ENCODE measurements around the gene FHIT. TPM values are rescaled to one million over a fixed set of nuclear protein-coding genes. Genes with fewer than 3 reads are reported as not detected.

The FHIT gene
- total RNA-seq, 4 donors from 2014 or later, result 4.6 to 6.1 (median 5.7) TPM

DNA sequence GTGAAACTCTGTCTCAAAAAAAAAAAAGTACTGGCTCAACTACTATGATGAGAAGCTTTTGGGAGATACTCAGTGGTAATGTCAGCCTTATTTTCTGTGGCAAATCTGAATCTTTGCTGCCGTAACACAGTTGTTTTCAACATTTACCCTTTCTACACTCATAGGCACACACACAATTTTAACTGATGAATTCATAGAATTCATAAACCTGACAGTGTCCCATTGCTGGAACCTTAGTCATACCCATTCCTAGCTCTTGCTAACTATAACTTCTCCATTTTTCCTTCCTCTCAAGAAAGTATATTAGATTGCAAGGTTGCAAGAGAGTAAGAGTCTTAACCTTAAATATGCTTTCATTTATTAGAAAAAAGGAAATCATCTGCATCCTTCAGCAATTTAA, 496.6 kb downstream of the FHIT start:
- Histone ChIP-seq H3K9me3 (no peaks in the 10 kb centered on the region), H3K36me3 (no peaks in the 10 kb centered on the region), H3K27ac (replicated peaks in 1 of 4) (no peak overlapping the region), H3K27me3 (no peaks in the 10 kb centered on the region), H3K4me3 (no peak overlapping the region), H3K4me1 (no peaks in the 10 kb centered on the region)
- 91% methylated on average over 1 of the region's 1 CpG for WGBS
- DNase-seq (ENCODE audit: extremely low spot score), result no peak
- intact Hi-C loops (cut with DNase I), result no loop called here
- TF ChIP-seq POLR2AphosphoS5 (IDR thresholded peaks at IDR 0.05) (no peak), POLR2A (IDR thresholded peaks at IDR 0.05; ENCODE audit: low read depth) (no peak), EP300 (IDR thresholded peaks at IDR 0.05) (no peak)
- TF ChIP-seq, protein P1, sequence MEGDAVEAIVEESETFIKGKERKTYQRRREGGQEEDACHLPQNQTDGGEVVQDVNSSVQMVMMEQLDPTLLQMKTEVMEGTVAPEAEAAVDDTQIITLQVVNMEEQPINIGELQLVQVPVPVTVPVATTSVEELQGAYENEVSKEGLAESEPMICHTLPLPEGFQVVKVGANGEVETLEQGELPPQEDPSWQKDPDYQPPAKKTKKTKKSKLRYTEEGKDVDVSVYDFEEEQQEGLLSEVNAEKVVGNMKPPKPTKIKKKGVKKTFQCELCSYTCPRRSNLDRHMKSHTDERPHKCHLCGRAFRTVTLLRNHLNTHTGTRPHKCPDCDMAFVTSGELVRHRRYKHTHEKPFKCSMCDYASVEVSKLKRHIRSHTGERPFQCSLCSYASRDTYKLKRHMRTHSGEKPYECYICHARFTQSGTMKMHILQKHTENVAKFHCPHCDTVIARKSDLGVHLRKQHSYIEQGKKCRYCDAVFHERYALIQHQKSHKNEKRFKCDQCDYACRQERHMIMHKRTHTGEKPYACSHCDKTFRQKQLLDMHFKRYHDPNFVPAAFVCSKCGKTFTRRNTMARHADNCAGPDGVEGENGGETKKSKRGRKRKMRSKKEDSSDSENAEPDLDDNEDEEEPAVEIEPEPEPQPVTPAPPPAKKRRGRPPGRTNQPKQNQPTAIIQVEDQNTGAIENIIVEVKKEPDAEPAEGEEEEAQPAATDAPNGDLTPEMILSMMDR (IDR thresholded peaks at IDR 0.05), result no peak

DNA sequence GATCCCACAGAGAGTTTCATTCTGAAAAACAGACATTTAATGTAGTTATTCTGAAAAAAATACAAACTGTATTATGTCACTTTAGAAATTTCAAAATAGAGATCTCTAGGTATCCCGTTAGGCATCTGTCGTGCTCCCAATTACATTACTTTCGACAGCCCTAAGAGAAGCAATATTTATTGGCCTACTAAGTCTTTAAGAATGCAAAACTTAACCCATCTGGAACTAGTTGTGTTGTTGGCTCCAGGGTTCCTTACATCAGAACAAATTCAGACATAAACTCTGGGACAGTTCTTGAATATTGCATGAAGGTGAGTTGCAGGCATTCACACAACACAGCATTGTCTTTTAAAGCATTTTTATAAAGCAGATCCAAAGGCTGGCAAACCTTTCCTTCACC, 498.4 kb downstream of the FHIT start:
- intact Hi-C loops (cut with DNase I), result no loop called here
- TF ChIP-seq, protein P1 (IDR thresholded peaks at IDR 0.05), result no peak
- TF ChIP-seq POLR2AphosphoS5 (IDR thresholded peaks at IDR 0.05) (no peak), POLR2A (IDR thresholded peaks at IDR 0.05; ENCODE audit: low read depth) (no peak), EP300 (IDR thresholded peaks at IDR 0.05) (no peak)
- WGBS, result 81% methylated on average over 3 of the region's 3 CpGs
- Histone ChIP-seq H3K27me3 (no peaks in the 10 kb centered on the region), H3K4me3 (no peak overlapping the region), H3K36me3 (no peaks in the 10 kb centered on the region), H3K9me3 (no peaks in the 10 kb centered on the region), H3K27ac (replicated peaks in 1 of 4) (no peak overlapping the region), H3K4me1 (no peaks in the 10 kb centered on the region)
- no peak for DNase-seq (ENCODE audit: extremely low spot score)

DNA sequence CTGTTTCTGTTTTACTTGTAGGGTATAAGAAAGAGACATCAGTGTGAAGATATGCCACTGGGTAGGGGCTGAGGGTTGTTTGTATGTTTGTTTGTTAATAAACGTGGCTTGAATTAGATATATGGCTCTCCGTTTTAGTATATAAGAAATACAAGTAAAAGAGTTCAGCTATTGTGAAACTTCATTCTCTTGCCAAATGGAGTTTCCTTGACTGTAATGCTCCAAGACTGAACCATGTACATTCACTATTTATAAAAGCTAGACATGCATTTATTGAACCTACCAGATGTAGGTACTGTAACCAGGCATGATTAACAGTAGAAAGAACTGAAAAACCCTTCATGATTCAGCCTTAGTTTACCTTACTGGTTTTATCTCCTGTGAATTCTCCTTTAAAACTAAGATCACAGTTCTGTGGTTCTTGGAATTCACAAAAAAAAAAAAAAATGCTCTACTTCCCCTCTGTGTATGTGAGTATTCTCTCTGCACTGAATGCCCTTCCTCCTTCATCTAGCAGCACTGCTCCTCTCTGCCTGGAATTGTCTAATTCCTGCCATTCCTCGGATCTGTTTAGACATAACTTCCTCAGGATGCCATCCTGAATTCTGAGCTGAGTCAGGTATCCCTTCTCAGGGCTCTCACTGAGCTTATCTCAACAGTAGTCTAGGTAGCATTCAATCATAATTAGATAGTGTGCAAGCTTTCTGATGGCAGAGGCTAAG, 504.4 kb downstream of the FHIT start:
- Histone ChIP-seq H3K9me3 (no peaks in the 10 kb centered on the region), H3K27me3 (no peaks in the 10 kb centered on the region), H3K27ac (replicated peaks in 1 of 4) (no peak overlapping the region), H3K4me1 (peaks cover 0 to 5% (median 2%) of the 10 kb centered on the region in 4 donors), H3K4me3 (no peak overlapping the region), H3K36me3 (no peaks in the 10 kb centered on the region)
- intact Hi-C loops (cut with DNase I), result no loop called here
- no peak for TF ChIP-seq POLR2A (IDR thresholded peaks at IDR 0.05; ENCODE audit: low read depth)
- no peak for TF ChIP-seq POLR2AphosphoS5 (IDR thresholded peaks at IDR 0.05)
- no peak for TF ChIP-seq EP300 (IDR thresholded peaks at IDR 0.05)
- TF ChIP-seq, protein P1 (IDR thresholded peaks at IDR 0.05), result no peak
- no peak for DNase-seq (ENCODE audit: extremely low spot score)
- 69% methylated on average over 3 of the region's 3 CpGs for WGBS

DNA sequence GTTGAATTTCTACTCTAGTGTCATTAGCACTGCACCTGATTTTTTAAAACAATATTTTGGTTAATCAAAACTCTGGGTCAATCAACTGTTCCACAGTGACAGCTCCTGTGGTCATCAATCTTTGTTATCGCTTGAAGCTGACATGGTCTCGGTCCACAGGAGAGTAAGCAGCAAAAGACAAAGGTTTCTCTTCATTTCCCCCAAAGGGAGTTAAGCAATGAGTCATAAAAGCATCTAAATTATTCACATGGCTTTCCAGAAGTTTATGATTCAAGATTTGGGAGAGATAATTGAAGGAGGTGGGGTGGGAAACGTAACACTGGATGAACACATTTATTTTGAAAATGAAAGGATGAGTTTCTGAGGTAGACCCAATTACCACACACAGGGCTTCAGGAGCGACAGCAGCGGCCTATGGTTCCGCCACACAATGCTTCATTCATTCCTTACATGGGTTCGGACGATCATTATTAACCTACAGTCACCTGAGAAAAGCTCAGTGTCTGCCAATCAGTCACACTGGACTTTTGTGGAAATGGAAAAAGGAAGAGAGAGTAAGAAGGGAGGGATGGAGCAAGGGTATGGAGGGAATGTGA, 505.1 kb downstream of the FHIT start:
- intact Hi-C loops (cut with DNase I), result no loop called here
- no peaks in the 10 kb centered on the region for H3K9me3 ChIP-seq
- TF ChIP-seq, protein P1 (IDR thresholded peaks at IDR 0.05), result no peak
- no peak for TF ChIP-seq EP300 (IDR thresholded peaks at IDR 0.05)
- no peak for TF ChIP-seq POLR2A (IDR thresholded peaks at IDR 0.05; ENCODE audit: low read depth)
- TF ChIP-seq POLR2AphosphoS5 (IDR thresholded peaks at IDR 0.05), result no peak
- H3K27me3 ChIP-seq, result no peaks in the 10 kb centered on the region
- no peak for DNase-seq (ENCODE audit: extremely low spot score)
- H3K36me3 ChIP-seq, result no peaks in the 10 kb centered on the region
- peaks cover 0 to 5% (median 2%) of the 10 kb centered on the region in 4 donors for H3K4me1 ChIP-seq
- H3K27ac ChIP-seq (replicated peaks in 1 of 4), result no peak overlapping the region
- WGBS, result 90% methylated on average over 8 of the region's 8 CpGs
- no peak overlapping the region for H3K4me3 ChIP-seq

All from esophagus muscularis mucosa (tissue), 4 donors.